Keratinocyte (primary cell): ENCODE data around the gene ARMC10. TPM values are rescaled to one million over a fixed set of nuclear protein-coding genes. Genes with fewer than 3 reads are reported as not detected.

Source experiments
- DNase-seq: peaks from one replicate; pipeline ENCODE4 v3.0.0-alpha.2; 2011; ENCODE audit warnings: low read depth, missing footprints, low spot score
- FAIRE-seq: peaks from 2 replicates; lab custom pipeline; 2011; peaks lifted over from hg19 to GRCh38; lab: Jason Lieb, UNC
- H2AFZ ChIP-seq: 2 replicates; pipeline ENCODE4 v1.6.0; 2012; ENCODE audit warnings: low read length, control low read depth, inconsistent platforms; ENCODE audit not compliant: control insufficient read depth
- H3K27ac ChIP-seq: 2 replicates; pipeline ENCODE4 v1.5.1; 2011; ENCODE audit warnings: low read length; ENCODE audit not compliant: control insufficient read depth, insufficient read depth
- H3K27me3 ChIP-seq: 3 replicates; pipeline ENCODE4 v1.6.0; 2011; ENCODE audit warnings: low read length; ENCODE audit not compliant: control insufficient read depth, insufficient read depth; ENCODE audit errors: extremely low read depth
- H3K36me3 ChIP-seq, 2 experiments: 2 replicates in 1 of 2; 3 replicates in 1 of 2; pipeline ENCODE4 v1.5.1; 2011; ENCODE audit warnings: low read length in 2 of 2, mild to moderate bottlenecking in 1 of 2; ENCODE audit not compliant: control insufficient read depth in 2 of 2, insufficient read depth in 2 of 2; ENCODE audit errors: extremely low read depth in 1 of 2
- H3K4me1 ChIP-seq: 3 replicates; pipeline ENCODE4 v1.5.1; 2011; ENCODE audit warnings: low read length; ENCODE audit not compliant: control insufficient read depth, insufficient read depth; ENCODE audit errors: extremely low read depth
- H3K4me2 ChIP-seq: 3 replicates; pipeline ENCODE4 v1.6.0; 2011; ENCODE audit warnings: low read depth, low read length; ENCODE audit not compliant: control insufficient read depth, insufficient read depth; ENCODE audit errors: extremely low read depth
- H3K4me3 ChIP-seq, 3 experiments: fragments of 200-600 bp in 1 of 3; sonication (generic) in 1 of 3; 2 replicates in 2 of 3; 3 replicates in 1 of 3; pipeline ENCODE4 v1.5.1; 2011 to 2016; ENCODE audit warnings: low read length in 3 of 3, mild to moderate bottlenecking in 3 of 3, control low read depth in 2 of 3, inconsistent platforms in 1 of 3, low read depth in 1 of 3, mixed read lengths in 1 of 3, mixed run types in 1 of 3, moderate library complexity in 1 of 3; ENCODE audit not compliant: control insufficient read depth in 2 of 3, insufficient read depth in 2 of 3; ENCODE audit errors: extremely low read depth in 1 of 3
- H3K79me2 ChIP-seq: 2 replicates; pipeline ENCODE4 v1.6.0; 2012; ENCODE audit warnings: low read length; ENCODE audit not compliant: control insufficient read depth, insufficient read depth
- H3K9ac ChIP-seq: 3 replicates; pipeline ENCODE4 v1.6.0; 2011; ENCODE audit warnings: low read length; ENCODE audit not compliant: control insufficient read depth, insufficient read depth; ENCODE audit errors: extremely low read depth
- H3K9me1 ChIP-seq: 3 replicates; pipeline ENCODE4 v1.6.0; 2011; ENCODE audit warnings: low read length; ENCODE audit not compliant: control insufficient read depth, insufficient read depth; ENCODE audit errors: extremely low read depth
- H3K9me3 ChIP-seq: 2 replicates; pipeline ENCODE4 v1.5.1; 2012; ENCODE audit warnings: low read depth, low read length; ENCODE audit not compliant: control insufficient read depth
- H4K20me1 ChIP-seq: 3 replicates; pipeline ENCODE4 v1.6.0; 2011; ENCODE audit warnings: low read length; ENCODE audit not compliant: control insufficient read depth, insufficient read depth; ENCODE audit errors: extremely low read depth
- CTCF ChIP-seq, 3 experiments: IDR thresholded peaks in 1 of 3; conservative IDR thresholded peaks in 1 of 3; optimal IDR thresholded peaks in 1 of 3; 2 replicates in 2 of 3; 3 replicates in 1 of 3; pipeline versions ENCODE3 to v1.5.1; 2011; ENCODE audit warnings: low read length in 3 of 3, mild to moderate bottlenecking in 3 of 3, moderate library complexity in 2 of 3, control low read depth in 1 of 3, inconsistent platforms in 1 of 3; ENCODE audit not compliant: insufficient read depth in 2 of 3; ENCODE audit errors: extremely low read depth in 1 of 3
- EZH2 ChIP-seq: IDR thresholded peaks from one replicate; pipeline ENCODE4 v1.6.1; 2012; ENCODE audit warnings: inconsistent platforms, mild to moderate bottlenecking, low read length, moderate library complexity
- dilution Hi-C: fragments of 300-500 bp; cut with MboI; formaldehyde crosslinking; loops from one replicate; pipeline ENCODE4 v1.7.0; 2020; ENCODE audit warnings: low sequenced_read_pairs; ENCODE audit not compliant: extremely low pct_ligation_motif_present
- polyA plus RNA-seq, 5 experiments: library from polyadenylated mRNA; depleted of rRNA in 3 of 5; stranded (reverse) in 3 of 5; stranded (forward) in 1 of 5; unstranded in 1 of 5; fragments of >200 nt; gene quantifications; 1 replicate in 1 of 5; 2 replicates in 3 of 5; 3 replicates in 1 of 5; pipeline versions ENCODE4 v1.2.1 to v1.2.3, GENCODE V29; 2011 to 2012; ENCODE audit warnings: missing spikeins in 2 of 5, low read depth in 1 of 5, low replicate concordance in 1 of 5

ARMC10 gene
- polyA plus RNA-seq, 1 donor (not counting 4 experiments of a cell fraction or from before 2014, with no cell fraction given): 47.1 TPM

- FAIRE-seq (no peak), DNase-seq (no peak)
- H4K20me1 ChIP-seq: no peaks in the 10 kb centered on the region
- H3K4me3 ChIP-seq: no peak overlapping the region
- no peaks in the 10 kb centered on the region for H3K27me3 ChIP-seq
- H2AFZ ChIP-seq: no peak overlapping the region
- no peak overlapping the region for H3K27ac ChIP-seq
- dilution Hi-C loops: no loop called here
- H3K9ac ChIP-seq: no peak overlapping the region
- TF ChIP-seq CTCF (optimal IDR thresholded peaks at IDR 0.05 in 1 of 3, IDR thresholded peaks at IDR 0.05 in 1 of 3, conservative IDR thresholded peaks at IDR 0.05 in 1 of 3; ENCODE audit: extremely low read depth in 1 of 3, insufficient read depth in 2 of 3, low read length in 3 of 3) (no peak), EZH2 (no peak)
- H3K79me2 ChIP-seq: no peaks in the 10 kb centered on the region
- no peaks in the 10 kb centered on the region for H3K4me1 ChIP-seq
- H3K36me3 ChIP-seq: no peaks in the 10 kb centered on the region
- no peaks in the 10 kb centered on the region for H3K9me1 ChIP-seq
- H3K4me2 ChIP-seq: no peak overlapping the region
- no peaks in the 10 kb centered on the region for H3K9me3 ChIP-seq
Measured at GRCh38 chr7:103130901-103131624, 56.1 kb downstream of the ARMC10 start.

- FAIRE-seq (no peak), DNase-seq (no peak)
- no peaks in the 10 kb centered on the region for H3K27me3 ChIP-seq
- TF ChIP-seq CTCF (optimal IDR thresholded peaks at IDR 0.05 in 1 of 3, IDR thresholded peaks at IDR 0.05 in 1 of 3, conservative IDR thresholded peaks at IDR 0.05 in 1 of 3; ENCODE audit: extremely low read depth in 1 of 3, insufficient read depth in 2 of 3, low read length in 3 of 3): no peak
- TF ChIP-seq EZH2: no peak
- no peaks in the 10 kb centered on the region for H3K36me3 ChIP-seq
- no peak overlapping the region for H3K4me3 ChIP-seq
- no peaks in the 10 kb centered on the region for H3K9me3 ChIP-seq
- H3K9me1 ChIP-seq: no peaks in the 10 kb centered on the region
- no peak overlapping the region for H3K27ac ChIP-seq
- dilution Hi-C loops: no loop called here
- no peak overlapping the region for H2AFZ ChIP-seq
- H3K9ac ChIP-seq: no peak overlapping the region
- no peaks in the 10 kb centered on the region for H4K20me1 ChIP-seq
- H3K4me2 ChIP-seq: no peak overlapping the region
- H3K79me2 ChIP-seq: no peaks in the 10 kb centered on the region
- H3K4me1 ChIP-seq: no peaks in the 10 kb centered on the region
Measured at GRCh38 chr7:103132995-103133688, 58.2 kb downstream of the ARMC10 start.
